Measurements from ENCODE around the gene PAFAH1B1. TPM values are rescaled to one million over a fixed set of nuclear protein-coding genes. Genes with fewer than 3 reads are reported as not detected.

The PAFAH1B1 gene
- total RNA-seq, 1 donor from 2014 or later = 58.3 TPM

- DNase-seq (ENCODE audit: low read depth in 2 of 2) = no peak
These were observed 126.4 kb downstream of the PAFAH1B1 start for GRCh38 chr17:2719861-2720260.

GRCh38 chr17:2721603-2722002 is 128.1 kb downstream of the PAFAH1B1 start:
- DNase-seq (ENCODE audit: low read depth in 2 of 2) = no peak

GRCh38 chr17:2722611-2723010 is 129.2 kb downstream of the PAFAH1B1 start:
- no peak for DNase-seq (ENCODE audit: low read depth in 2 of 2)

GRCh38 chr17:2723505-2723996 is 130.1 kb downstream of the PAFAH1B1 start:
- no peak for DNase-seq (ENCODE audit: low read depth in 2 of 2)

- DNase-seq (ENCODE audit: low read depth in 2 of 2) = peak in 1 of 2 donors; percentile 21
These were observed 130.7 kb downstream of the PAFAH1B1 start for GRCh38 chr17:2723997-2724783.

GRCh38 chr17:2724784-2725164 is 131.3 kb downstream of the PAFAH1B1 start:
- peak; percentile 51 to 62 for DNase-seq (ENCODE audit: low read depth in 2 of 2)

- no peak for DNase-seq (ENCODE audit: low read depth in 2 of 2)
These were observed 137.4 kb downstream of the PAFAH1B1 start for GRCh38 chr17:2730764-2731353.

GRCh38 chr17:2731807-2732206 is 138.4 kb downstream of the PAFAH1B1 start:
- no peak for DNase-seq (ENCODE audit: low read depth in 2 of 2)

GRCh38 chr17:2734939-2735338 is 141.5 kb downstream of the PAFAH1B1 start:
- no peak for DNase-seq (ENCODE audit: low read depth in 2 of 2)

Other genes with a start within 250 kb of the PAFAH1B1 start
- gene MNT, start 192.6 kb upstream of the PAFAH1B1 start, total RNA-seq = 1.7 and 2.8 TPM in 2 replicates
- gene METTL16, start 81.8 kb upstream of the PAFAH1B1 start, total RNA-seq = 7.3 and 7.8 TPM in 2 replicates
- 26.4 and 29.0 TPM in 2 replicates for gene CLUH, start 118.1 kb downstream of the PAFAH1B1 start, total RNA-seq
- not detected in 2 replicates for gene CCDC92B, start 156.0 kb downstream of the PAFAH1B1 start, total RNA-seq
- 0.87 and 1.2 TPM in 2 replicates for gene RAP1GAP2, start 202.8 kb downstream of the PAFAH1B1 start, total RNA-seq

All from lung microvascular endothelial cell (primary cell).